ENCODE measurements around the gene ADAM22. TPM values are rescaled to one million over a fixed set of nuclear protein-coding genes. Genes with fewer than 3 reads are reported as not detected.

The ADAM22 gene
- total and polyA plus RNA-seq, 2 of the 4 experiments (the other 2 are of a cell fraction), result 0.03 to 0.18 TPM

GRCh38 chr7:88156356-88156755, 222.3 kb downstream of the ADAM22 start:
- POLR2A ChIA-PET (ENCODE audit: unreplicated experiment), result no interaction called here
- H4K20me1 ChIP-seq (ENCODE audit: insufficient read depth, low read length), result no peaks in the 10 kb centered on the region
- no peak overlapping the region for H4K5ac ChIP-seq (ENCODE audit: low read depth, low read length)
- BruUV-seq (replicated peaks), result no TSS peak
- H2BK15ac ChIP-seq (ENCODE audit: low read depth, low read length), result no peak overlapping the region
- H4K8ac ChIP-seq (ENCODE audit: low read depth in 2 of 2, low read length in 2 of 2), result no peak overlapping the region
- H3K79me1 ChIP-seq (ENCODE audit: low read depth in 1 of 2, low read length in 2 of 2), result no peaks in the 10 kb centered on the region
- CTCF ChIA-PET, result no interaction called here
- no peak overlapping the region for H3K23ac ChIP-seq (ENCODE audit: low read depth, low read length)
- H3K4me3 ChIP-seq (ENCODE audit: insufficient read depth, low read depth, low read length), result no peak overlapping the region
- no peak overlapping the region for H2AK5ac ChIP-seq (ENCODE audit: low read depth, low read length)
- in situ Hi-C loops (cut with MboI; ENCODE audit: low sequenced_read_pairs) (no loop called here), intact Hi-C loops (cut with micrococcal nuclease) (loop anchor here (10.0 kb wide), 1 partner anchor 62 kb away; no protein-coding TSS in a partner anchor), dilution Hi-C loops (cut with HindIII; ENCODE audit: low sequenced_read_pairs, unreplicated experiment) (no loop called here)
- H2BK120ac ChIP-seq (ENCODE audit: low read depth, low read length), result no peak overlapping the region
- no peaks in the 10 kb centered on the region for H3K4me1 ChIP-seq (ENCODE audit: control insufficient read depth, insufficient read depth, low read length)
- ATAC-seq (ENCODE audit: low read depth), result no peak
- no peaks in the 10 kb centered on the region for H3K36me3 ChIP-seq (ENCODE audit: control insufficient read depth, insufficient read depth, low read length)
- no peak overlapping the region for H4K91ac ChIP-seq (ENCODE audit: insufficient read depth, low read depth, low read length)
- no peak overlapping the region for H3K9ac ChIP-seq (ENCODE audit: low read depth, low read length)
- no peak overlapping the region for H3K4me2 ChIP-seq (ENCODE audit: low read depth, low read length)
- no peak overlapping the region for H3K56ac ChIP-seq (ENCODE audit: extremely low read depth, insufficient read depth, low read length)
- H3K9me3 ChIP-seq (ENCODE audit: control insufficient read depth, insufficient read depth, low read length), result no peaks in the 10 kb centered on the region
- no peak overlapping the region for H3K4ac ChIP-seq (ENCODE audit: low read depth, low read length)
- no peak overlapping the region for H3K27ac ChIP-seq (ENCODE audit: insufficient read depth, low read length)
- no peak overlapping the region for H2BK20ac ChIP-seq (ENCODE audit: low read depth, low read length)
- H3K9me1 ChIP-seq (ENCODE audit: insufficient read depth, low read length), result no peaks in the 10 kb centered on the region
- WGBS, 2 experiments (ENCODE audit: extremely low coverage in 2 of 2, insufficient read length in 1 of 2), result no CpG with 5 or more reads among the region's 1 CpG
- no peak for TF ChIP-seq RAD21 (IDR thresholded peaks at IDR 0.05; ENCODE audit: low read length)
- no peak for TF ChIP-seq BHLHE40 (IDR thresholded peaks at IDR 0.05; ENCODE audit: low read depth, low read length)
- no peak for TF ChIP-seq RFX5 (IDR thresholded peaks at IDR 0.05; ENCODE audit: low read depth, low read length)
- TF ChIP-seq MAFK (IDR thresholded peaks at IDR 0.05; ENCODE audit: low read depth, low read length), result no peak
- no peak for TF ChIP-seq ELK1 (IDR thresholded peaks at IDR 0.05; ENCODE audit: borderline replicate concordance, low read depth, low read length)
- no peak for TF ChIP-seq NFE2L2 (IDR thresholded peaks at IDR 0.05; ENCODE audit: low read depth, low read length)
- no peak for TF ChIP-seq FOS (IDR thresholded peaks at IDR 0.05; ENCODE audit: low read depth, low read length)
- no peak for TF ChIP-seq USF2 (IDR thresholded peaks at IDR 0.05; ENCODE audit: low read depth, low read length)
- no peak for TF ChIP-seq RCOR1 (IDR thresholded peaks at IDR 0.05; ENCODE audit: insufficient replicate concordance, low read length)
- no peak for TF ChIP-seq CHD1 (IDR thresholded peaks at IDR 0.05; ENCODE audit: low read depth, low read length)
- TF ChIP-seq CTCF (conservative IDR thresholded peaks at IDR 0.05; ENCODE audit: low read depth, low read length), result no peak
- no peak for TF ChIP-seq MAZ (IDR thresholded peaks at IDR 0.05; ENCODE audit: borderline replicate concordance, low read depth, low read length)
- no peak for TF ChIP-seq SMC3 (IDR thresholded peaks at IDR 0.05; ENCODE audit: low read depth, low read length)
- TF ChIP-seq MXI1 (IDR thresholded peaks at IDR 0.05; ENCODE audit: borderline replicate concordance, low read depth, low read length), result no peak
- TF ChIP-seq POLR2A (IDR thresholded peaks at IDR 0.05; ENCODE audit: low read depth, low read length), result no peak
- no peak for TF ChIP-seq CEBPB (IDR thresholded peaks at IDR 0.05; ENCODE audit: low read depth, low read length)
- no peak overlapping the region for H3K14ac ChIP-seq (replicated peaks; ENCODE audit: low read depth, low read length)
- H3K18ac ChIP-seq (ENCODE audit: low read depth, low read length), result no peak overlapping the region
- H2AK9ac ChIP-seq (replicated peaks; ENCODE audit: low read depth, low read length, poor library complexity), result no peak overlapping the region
- no peak for DNase-seq
- H3K27me3 ChIP-seq (ENCODE audit: control insufficient read depth, insufficient read depth, low read length), result no peaks in the 10 kb centered on the region
- no peak overlapping the region for H2AFZ ChIP-seq (replicated peaks; ENCODE audit: low read length, poor library complexity)
- H2BK5ac ChIP-seq (ENCODE audit: low read depth, low read length, poor library complexity, severe bottlenecking), result no peak overlapping the region

Measured in IMR-90 (cell line).